NCI-H774 (cell line): ENCODE data around the gene ZNF536.

ENCODE experiments used
- DNase-seq: peaks from one replicate; lab custom pipeline; 2025; lab: John Stamatoyannopoulos, UW

Gene ZNF536

DNA sequence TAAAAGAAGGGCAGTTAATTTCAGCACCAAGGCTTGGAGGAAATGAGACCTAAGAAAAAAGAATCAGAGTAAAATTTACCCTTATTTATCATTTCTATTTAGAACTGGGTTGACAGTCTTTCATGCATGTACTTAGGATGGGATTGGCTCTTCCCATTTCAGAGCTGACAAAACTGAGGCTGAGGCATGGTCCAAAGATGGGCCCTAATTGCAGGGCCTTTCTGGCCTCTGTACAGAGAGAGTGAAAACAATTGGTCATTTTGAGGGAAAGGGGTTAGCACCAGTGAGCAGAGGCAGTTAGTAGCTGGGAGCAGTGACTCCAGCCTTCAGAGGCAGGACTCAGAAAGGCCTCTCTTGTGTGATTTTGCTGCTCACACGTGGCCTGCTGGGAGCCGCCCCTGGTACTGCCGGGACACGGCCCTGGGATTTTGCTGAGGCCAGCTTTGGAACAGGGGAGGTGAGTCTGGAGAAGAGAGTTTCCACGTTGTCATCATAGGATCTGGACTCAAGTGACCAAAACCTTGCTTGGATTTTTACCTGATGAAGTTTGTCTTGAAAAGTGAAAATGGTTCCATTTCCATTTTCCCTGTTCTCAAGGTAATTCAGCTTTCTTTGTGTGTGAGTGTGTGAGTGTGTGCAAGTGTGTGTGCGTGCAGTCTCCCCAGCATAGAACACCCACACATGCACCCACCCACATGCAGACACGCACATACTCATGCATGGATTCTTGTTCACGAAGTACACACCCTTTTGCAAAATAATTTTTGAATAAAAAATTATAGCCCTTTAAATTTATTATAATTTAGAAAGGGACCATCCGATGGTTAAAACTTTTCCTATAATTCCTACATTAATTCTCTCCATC, at the start of gene ZNF536:
Gene ZNF536, plus strand, starts transcription at position 425 of the 865 bp plus-strand sequence. CDS start 71,179 bp downstream, outside the sequence.
- no peak for DNase-seq

DNA sequence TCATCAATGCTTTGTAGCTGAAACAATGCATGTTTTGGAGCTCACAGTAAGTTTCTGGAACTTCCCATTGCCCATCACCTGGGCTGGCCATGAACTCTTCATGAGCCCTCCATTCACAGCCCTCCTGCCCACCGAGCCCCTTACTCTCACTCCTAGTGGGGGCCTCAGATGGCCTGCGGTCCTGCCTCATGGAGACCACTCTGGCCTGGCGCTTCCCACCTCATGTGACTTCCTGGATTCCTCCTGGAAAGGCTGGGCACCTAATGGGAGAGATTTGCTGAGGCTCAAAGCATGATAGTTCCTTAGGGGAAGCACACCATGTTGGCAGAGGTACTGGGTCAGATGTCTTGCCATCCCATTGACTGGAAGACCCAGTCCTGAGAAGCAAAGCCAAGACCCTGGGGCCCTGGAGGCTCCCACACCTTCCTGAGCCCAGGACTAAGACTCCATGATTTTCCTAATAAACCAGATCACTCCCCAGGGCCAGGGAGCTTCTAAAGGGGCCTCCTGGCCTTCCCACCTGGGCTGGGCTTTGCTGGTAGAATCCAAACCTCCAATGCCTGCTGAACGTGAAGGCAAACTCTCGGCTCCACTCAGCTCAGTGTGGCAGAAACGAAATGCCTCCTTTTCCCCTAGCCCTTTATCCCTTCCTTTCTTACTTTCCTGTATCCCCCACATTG, 49.4 kb upstream of the ZNF536 start:
- no peak for DNase-seq

DNA sequence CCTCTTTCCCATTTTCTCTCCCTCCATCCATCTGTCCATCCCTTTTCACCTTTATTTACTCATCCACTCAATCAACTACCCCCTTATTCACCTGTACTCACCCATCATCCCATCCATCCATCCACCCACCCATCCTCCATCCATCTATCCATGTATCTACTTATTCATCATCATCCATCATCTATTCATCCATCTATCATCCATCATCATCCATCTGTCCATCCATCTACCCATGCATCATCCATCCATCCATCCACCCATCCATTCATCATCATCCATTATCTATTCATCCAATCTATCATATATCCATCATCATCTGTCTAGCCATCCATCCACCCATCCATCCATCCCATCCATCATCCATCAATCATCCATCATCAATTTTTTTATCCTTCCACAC, 48.3 kb upstream of the ZNF536 start:
- DNase-seq: no peak

DNA sequence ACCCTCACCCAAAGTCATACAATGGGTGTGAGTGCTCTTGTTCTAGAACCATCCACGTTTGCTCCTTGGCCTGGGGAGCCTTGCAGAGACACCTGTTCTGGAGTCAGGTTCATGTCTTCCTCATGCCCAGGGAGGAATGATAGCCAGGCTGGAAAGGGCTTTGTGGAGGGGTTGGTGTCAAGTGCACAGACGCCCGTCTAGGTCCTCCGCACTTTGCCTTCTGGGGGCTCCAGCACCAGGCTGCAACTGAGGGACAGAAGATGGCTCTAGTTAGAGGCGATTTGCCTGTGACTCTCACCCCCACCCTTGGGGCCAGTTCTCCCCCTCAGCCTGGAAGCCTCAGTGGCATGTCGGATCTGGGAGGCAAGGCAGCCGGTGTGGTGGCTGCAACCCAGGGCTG, 47.2 kb upstream of the ZNF536 start:
- DNase-seq: no peak

DNA sequence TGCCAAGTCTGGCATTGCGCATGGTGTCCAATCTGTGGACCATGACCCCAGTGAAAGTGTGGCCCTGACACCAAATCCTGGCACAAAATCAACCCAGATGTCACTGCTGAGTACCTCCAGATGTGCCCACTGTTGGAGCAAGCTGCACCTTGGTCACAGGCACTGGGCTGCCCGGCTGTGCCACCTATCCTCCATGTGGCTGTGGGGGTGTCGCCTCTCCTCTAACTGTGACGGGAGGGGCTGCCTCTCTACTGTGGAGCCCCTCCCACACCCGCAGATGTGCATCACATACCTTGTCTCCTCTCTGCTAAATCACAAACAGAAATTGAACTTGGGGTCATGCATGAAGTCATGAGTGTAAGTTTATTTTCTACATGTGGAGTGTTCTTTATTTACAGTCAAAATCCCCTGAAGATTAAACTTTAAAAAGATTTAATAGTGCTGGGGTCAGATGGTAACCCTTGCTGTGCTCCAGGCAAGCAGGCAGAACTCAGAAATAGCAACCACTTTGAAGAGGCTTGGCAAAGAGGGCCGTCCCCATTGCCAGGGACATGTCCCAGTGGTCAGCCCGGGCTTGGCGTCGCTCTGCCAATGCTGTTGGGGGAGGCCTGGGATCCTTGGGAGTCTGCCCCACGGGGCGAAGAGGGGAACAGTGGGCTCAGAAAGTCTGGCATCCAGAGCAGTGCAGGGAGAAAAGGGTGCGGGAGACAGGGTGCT, 46.4 kb upstream of the ZNF536 start:
- no peak for DNase-seq

DNA sequence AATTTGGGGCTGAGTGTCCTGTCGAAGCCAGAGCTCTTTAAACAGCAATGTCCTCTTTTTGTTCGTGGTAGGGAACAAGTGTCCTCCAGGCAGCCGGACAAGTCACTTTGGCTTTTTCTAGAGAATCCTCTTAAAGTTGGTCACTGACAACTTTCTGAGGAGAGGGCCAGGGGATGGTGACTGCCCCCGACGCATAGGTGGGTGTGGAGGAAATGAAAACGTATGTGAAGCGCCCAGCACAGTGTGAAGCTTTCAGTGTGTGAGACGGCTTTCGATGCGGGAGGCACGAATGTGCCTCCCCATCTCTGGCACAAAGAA, 45.8 kb upstream of the ZNF536 start:
- no peak for DNase-seq

DNA sequence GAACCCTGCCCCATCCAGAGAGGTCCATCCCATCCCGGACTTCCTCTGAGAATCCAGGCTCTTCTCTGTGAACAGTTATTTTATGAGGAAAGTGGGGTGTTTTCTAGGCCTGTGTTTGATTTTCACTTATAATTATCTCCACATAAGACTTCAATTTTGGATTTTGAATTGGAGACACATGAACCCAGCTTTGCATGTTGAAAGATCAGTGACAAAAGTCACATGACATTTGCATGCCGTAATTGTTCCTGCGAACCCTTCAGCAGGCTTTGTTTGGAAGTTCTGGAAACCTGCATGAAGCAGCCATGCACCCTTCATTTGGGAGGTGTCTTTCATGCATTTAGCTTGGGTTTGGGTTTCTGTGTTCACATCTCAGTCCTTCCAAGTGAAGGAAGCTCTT, 44.9 kb upstream of the ZNF536 start:
- DNase-seq: no peak

DNA sequence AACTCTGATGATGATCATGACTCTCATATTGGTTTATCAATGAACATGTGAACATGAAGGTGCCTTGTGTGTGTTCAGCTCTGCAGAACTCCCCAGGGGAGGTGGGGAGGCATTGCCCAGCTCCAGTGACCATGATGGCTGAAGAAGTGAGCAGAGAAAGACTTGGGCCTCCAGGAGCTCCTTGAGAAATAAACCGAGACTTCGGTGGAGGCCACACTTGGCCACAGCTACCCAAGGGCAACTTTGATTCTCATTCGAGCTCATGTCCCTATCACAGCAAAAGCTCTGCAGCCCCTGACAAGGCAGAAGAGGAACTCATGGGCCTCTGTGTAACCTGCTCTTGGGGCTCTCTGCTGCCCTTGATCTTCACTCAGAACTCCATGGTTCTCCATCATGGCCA, 44.1 kb upstream of the ZNF536 start:
- no peak for DNase-seq

DNA sequence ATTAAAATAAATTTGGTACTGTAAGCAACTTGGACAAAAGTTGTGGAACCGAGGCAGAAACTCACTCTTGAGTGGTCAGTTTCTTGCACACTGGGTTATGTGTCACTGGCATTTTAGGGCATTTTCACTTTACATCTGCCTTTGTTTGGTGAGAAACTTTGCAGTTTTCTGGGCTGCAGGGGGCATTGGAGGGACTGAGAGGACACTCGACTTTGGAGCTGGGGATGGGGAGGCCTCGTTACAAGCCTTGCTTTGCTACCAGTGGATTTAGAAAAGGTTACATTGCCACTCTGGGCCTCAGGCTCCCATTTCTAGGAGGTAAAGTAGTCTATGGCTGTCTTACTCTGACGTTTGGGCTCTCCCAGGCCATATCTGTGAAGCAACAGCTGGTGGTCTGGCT, 41.9 kb upstream of the ZNF536 start:
- no peak for DNase-seq

DNA sequence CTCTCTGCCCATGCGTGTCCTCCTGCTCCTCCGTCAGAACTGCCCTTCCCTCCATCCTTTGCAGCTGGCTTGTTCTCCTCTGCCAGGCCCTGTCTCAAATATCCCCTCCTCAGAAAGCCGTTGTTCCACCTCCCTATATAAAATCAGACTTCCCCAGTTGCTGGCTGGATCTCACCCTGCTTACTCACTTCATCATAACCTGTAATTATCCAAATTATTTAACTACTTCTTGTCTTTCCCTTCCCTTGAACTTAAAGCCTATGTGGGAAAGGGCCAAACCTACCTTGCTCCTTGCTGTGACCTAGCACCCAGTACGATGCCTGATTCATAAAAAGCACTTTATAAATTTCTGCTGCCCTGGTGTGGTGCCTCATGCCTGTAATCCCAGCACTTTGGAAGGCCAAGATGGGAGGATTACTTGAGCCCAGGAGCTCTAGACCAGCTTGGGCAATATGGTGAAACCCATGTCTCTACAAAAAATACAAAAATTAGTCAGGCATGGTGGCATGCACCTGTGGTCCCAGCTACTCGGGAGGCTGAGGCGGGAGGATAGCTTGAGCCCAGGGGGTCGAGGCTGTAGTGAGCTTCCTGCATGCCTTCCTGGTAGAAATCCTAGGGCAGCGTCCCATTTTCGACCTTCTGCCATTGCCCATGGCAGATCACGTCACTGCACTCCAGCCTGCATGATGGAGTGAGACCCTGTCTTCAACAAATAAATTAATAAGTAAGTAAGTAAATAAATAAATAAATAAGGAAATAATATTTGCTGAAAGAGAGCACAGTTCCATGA, 39.5 kb upstream of the ZNF536 start:
- no peak for DNase-seq

DNA sequence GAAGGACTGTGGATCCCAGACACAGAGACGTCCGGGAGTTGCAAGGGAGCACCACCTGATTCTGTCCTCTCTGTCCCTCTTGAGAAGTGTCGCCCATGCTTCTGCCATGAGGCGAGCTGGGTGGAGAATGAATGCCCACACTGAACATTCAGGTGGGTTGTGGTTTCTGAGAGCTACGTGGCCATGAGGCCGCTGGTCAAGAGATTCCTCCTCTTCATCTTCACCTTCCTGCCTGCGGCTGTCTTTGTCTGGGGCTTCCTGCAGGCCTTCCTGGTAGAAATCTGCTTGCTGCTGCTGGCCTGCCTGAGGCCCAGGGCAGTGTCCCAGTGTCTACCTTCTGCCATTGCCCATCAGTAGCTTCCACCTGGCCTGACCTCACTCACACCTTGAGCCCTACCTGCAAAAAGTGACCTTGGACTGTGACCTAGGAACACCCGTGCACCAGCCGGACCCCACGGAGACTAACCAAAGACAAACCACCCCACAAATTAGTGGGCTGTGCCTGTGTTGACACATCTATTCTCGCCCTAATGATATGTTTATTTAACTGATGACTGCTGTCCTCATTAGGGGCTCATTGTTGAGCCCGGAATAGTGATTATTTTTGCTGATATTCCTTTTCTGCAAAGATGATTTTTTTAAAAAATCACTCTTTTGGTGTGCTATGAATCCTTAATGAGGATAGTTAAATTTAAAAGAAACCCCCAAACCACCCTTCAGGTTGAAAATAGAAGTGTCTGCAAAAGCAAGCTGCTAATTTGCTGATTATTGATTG, 38.7 kb upstream of the ZNF536 start:
- DNase-seq: no peak

DNA sequence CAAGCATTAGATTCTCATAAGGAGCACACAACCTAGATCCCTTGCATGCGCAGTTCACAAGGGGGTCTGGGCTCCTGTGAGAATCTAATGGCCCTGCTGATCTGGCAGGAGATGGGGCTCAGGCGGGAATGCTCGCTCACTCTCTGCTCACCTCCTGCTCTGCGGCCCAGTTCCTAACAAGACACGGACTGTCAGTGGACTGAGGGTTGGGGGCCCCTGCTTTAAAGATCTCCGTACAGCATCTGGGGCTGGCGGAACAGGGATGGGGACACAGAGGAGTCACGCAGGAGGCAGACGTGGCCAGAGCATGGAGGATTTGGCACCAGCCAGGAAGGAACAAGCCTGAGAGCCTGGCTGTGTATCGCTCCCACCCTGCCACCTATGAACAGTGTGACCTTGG, 37.3 kb upstream of the ZNF536 start:
- DNase-seq: no peak

DNA sequence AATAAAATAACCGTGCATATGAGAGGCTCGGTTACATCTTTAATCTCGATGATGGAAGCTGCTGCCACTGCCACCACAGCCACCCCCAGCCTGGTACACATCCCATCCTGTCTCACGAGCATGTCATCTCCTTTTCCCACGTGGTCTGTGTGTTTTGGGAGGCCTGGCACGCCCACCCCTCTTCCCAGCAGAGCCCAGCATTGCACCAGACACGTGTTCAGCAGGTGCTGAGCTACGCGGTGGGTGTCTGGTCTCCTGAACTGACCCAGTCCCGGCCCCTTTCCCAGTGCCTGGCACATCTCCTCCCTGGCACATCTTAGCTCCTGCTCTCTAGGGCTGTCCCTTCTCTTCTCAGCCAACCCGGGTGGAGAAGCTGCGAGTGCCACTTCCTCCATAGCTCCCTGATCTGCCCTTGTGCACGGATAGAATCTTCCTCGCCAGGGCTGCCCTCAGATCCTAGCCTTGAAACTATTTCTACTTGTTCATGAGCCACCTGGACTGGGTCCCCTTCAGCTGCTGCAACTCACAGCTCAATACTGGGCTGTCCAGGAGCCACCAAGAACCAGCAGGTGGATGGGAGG, 36.8 kb upstream of the ZNF536 start:
- no peak for DNase-seq

DNA sequence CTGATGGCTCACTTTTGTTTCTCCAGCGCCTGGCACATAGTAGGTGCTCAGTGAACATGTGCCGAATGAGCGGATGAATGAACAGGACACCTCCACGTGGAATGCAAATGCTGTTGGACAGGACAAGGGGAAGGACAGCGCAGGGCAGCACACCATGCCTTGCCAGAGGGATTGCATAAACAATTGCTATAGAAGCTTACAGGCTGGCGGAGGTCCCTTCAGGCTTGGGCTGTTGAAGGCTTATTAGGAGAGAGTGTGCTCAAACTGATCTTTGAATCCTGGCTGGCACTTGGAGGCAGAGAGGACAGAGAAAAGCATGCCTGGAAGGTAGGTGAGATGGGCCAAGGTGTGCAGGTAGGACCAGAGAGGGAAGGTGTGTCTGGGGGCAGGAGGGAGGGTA, 35.9 kb upstream of the ZNF536 start:
- DNase-seq: no peak

DNA sequence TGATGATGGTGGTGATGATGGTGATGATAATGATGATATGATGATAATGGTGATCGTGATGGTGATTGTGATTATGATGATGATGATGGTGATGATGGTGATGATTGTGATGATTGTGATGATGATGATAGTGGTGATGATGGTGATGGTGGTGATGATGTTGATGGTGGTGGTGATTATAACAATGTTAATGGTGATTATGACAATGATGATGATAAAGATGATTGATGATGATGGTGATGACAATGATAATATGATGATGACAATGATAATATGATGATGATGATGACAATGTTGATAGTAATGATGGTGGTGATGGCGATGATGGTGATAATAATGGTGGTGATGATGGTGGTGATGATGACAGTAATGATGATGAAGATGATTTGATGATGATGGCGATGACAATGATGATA, 34.1 kb upstream of the ZNF536 start:
- no peak for DNase-seq

DNA sequence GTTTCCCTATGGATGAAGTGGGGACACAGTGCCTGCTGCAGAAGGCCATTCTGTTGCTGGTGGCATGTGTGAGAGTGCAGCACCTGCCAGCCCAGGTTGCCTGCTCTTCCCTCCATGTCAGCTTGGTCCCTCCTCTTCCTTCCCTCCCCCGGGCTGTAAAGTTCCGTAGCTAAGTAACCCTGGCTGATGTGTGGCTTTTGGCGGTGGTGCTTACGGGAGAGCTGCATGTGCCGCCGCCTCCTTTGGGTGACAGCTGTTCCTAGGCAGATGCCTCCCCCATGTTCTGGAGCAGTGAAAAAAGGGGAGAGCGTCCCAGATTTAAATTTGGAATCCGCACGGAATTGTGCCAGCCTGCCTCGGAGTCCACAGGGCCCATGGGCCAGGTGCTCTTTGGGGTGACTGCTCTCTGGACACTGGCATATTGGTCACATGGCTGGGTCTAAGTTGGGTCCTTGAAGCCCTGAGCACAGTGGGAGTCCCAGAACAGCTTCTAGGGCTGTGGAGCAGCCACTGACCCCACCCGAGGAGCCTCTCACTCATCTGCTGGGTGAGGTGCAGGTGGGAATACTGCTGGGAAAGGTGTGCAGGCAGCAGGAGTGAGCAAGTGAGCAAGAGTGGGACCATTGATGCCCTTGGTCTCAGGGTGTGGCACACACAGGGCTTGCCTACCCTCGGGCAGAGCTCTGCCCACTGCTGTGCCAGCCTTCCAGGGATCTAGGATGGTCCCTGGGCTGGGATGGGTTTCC, 33.1 kb upstream of the ZNF536 start:
- DNase-seq: no peak

DNA sequence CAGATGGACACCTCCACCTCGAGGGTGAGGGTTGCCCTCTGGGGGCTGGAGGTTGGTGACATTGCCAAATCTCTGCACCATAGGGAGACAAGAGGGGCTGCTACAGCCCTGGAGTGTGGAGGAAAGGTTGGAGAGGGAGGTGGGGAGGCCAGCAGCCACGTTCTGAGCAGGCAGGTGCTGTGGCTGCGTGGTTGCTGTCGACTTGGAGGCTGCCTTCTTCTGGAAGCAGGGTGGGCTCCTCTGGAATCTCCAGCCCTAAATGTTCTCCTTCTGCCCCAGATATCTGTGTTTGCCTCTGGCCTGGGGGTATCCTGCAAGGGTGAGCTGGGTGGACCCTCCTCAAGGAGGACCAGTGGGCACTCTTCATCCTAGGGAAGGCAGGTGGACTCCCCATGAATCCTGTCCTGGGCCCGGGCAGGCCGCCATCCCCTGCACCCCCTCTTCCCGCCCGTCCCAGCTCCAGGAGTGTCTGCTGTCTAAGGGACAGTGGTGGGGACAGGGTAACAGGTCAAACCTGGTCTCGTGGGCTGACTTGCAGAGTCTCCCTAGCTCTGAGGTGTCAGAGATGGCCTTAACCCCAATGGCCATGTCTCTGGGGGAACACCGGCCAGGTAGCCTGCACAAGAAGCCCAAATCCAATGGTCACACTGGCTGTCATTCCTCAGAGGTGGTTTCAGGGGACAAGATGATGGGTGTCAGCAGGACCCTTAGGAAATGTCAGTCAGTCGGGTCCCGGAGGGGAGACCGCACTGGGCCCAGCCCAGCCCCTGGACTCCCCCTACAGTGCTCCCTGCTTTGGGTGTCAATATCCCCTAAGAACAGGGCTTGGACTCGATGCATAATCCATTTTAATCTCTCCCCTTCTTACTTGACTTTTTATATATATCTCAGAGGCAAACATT, 32.3 kb upstream of the ZNF536 start:
- DNase-seq: no peak

DNA sequence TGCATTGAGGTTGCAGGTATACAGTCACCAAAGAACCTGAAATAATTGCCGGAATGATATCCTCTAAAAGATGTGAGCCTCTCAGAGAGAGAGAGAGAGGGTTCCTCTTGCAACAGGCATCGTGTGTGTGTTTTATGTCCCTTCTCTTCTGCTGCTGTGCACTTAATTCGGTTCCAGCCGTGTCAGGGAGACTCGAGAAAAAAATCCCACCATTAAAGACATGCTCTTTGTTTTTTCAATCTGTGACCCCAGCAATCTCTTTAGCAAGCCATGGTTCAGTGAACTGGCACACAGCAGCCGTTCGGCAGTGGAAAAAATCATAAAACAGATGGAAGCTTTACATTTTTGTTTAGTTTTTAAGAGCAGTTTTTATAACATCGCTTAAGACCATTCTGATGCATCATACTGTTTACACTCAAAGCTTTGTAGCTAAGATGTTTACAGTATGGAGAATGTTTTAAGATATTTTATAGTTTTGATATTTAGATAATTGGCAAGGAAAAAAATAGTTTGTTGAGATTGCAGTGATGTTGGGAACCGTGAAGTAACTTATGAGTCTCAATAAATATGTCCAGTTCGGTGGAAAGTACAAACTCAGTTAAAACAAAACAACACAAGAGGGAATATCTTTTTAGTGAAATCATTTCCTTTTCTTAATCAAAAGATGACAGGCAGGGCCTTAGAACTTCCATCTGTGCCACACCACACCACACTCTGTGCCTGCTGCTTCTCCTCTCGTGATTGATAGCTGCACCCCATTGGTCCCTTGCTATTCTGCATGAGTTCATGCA, 31.2 kb upstream of the ZNF536 start:
- DNase-seq: no peak
